Parathyroid adenoma (tissue), 2 donors: ENCODE measurements around the gene ZNF18.

Experiments used
- H2AFZ ChIP-seq: fragments of 300-600 bp; sonication (generic); one replicate; pipeline ENCODE4 v1.7.0; 2017; ENCODE audit warnings: antibody characterized with exemption, mild to moderate bottlenecking
- H3K27ac ChIP-seq: fragments of 300-600 bp; sonication (generic); one replicate; pipeline ENCODE4 v1.7.0; 2017
- H3K27me3 ChIP-seq: fragments of 300-600 bp; sonication (generic); one replicate; pipeline ENCODE4 v1.7.0; 2017; ENCODE audit warnings: low read length; ENCODE audit not compliant: control insufficient read depth, insufficient read depth
- H3K36me3 ChIP-seq: fragments of 300-600 bp; sonication (generic); one replicate; pipeline ENCODE4 v1.7.0; 2017; ENCODE audit warnings: low read length; ENCODE audit not compliant: control insufficient read depth, insufficient read depth
- H3K4me1 ChIP-seq: fragments of 300-600 bp; sonication (generic); one replicate; pipeline ENCODE4 v1.7.0; 2017; ENCODE audit warnings: control low read depth
- H3K4me2 ChIP-seq: fragments of 300-600 bp; sonication (generic); one replicate; pipeline ENCODE4 v1.7.0; 2017; ENCODE audit warnings: low read length
- H3K4me3 ChIP-seq: fragments of 300-600 bp; sonication (generic); one replicate; pipeline ENCODE4 v1.7.0; 2017; ENCODE audit warnings: low read depth, low read length
- H3K79me2 ChIP-seq: fragments of 300-600 bp; sonication (generic); one replicate; pipeline ENCODE4 v1.7.0; 2017; ENCODE audit warnings: control low read depth
- H3K9ac ChIP-seq: fragments of 300-600 bp; sonication (generic); one replicate; pipeline ENCODE4 v1.7.0; 2017; ENCODE audit warnings: mild to moderate bottlenecking
- H3K9me3 ChIP-seq: fragments of 300-600 bp; sonication (generic); one replicate; pipeline ENCODE4 v1.7.0; 2017; ENCODE audit warnings: low read length; ENCODE audit not compliant: control insufficient read depth
- TF ChIP-seq, protein P1 (sequence below): fragments of 300-600 bp; sonication (generic); IDR thresholded peaks from one replicate; pipeline ENCODE4 v1.7.0; 2017; ENCODE audit warnings: antibody characterized with exemption, mild to moderate bottlenecking
- donor health status: primary hyperparathyroidism.

Gene ZNF18

GRCh38 chr17:12024327-12024726 lies 27.1 kb upstream of the ZNF18 start:
- H3K27ac ChIP-seq, result no peak overlapping the region
- TF ChIP-seq, protein P1, sequence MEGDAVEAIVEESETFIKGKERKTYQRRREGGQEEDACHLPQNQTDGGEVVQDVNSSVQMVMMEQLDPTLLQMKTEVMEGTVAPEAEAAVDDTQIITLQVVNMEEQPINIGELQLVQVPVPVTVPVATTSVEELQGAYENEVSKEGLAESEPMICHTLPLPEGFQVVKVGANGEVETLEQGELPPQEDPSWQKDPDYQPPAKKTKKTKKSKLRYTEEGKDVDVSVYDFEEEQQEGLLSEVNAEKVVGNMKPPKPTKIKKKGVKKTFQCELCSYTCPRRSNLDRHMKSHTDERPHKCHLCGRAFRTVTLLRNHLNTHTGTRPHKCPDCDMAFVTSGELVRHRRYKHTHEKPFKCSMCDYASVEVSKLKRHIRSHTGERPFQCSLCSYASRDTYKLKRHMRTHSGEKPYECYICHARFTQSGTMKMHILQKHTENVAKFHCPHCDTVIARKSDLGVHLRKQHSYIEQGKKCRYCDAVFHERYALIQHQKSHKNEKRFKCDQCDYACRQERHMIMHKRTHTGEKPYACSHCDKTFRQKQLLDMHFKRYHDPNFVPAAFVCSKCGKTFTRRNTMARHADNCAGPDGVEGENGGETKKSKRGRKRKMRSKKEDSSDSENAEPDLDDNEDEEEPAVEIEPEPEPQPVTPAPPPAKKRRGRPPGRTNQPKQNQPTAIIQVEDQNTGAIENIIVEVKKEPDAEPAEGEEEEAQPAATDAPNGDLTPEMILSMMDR, result no peak
- no peak overlapping the region for H2AFZ ChIP-seq
- peaks cover 16% of the 10 kb centered on the region for H3K4me1 ChIP-seq
- H3K79me2 ChIP-seq, result peaks cover 59% of the 10 kb centered on the region
- no peak overlapping the region for H3K9ac ChIP-seq
- H3K4me2 ChIP-seq, result no peak overlapping the region
- no peaks in the 10 kb centered on the region for H3K27me3 ChIP-seq
- no peaks in the 10 kb centered on the region for H3K36me3 ChIP-seq
- H3K9me3 ChIP-seq, result no peaks in the 10 kb centered on the region
- no peak overlapping the region for H3K4me3 ChIP-seq

- H3K4me2 ChIP-seq, result peak overlapping the region; percentile 82
- TF ChIP-seq, protein P1, result no peak
- peaks cover 16% of the 10 kb centered on the region for H3K4me1 ChIP-seq
- H3K79me2 ChIP-seq, result peaks cover 54% of the 10 kb centered on the region
- no peak overlapping the region for H3K9ac ChIP-seq
- no peak overlapping the region for H3K27ac ChIP-seq
- no peaks in the 10 kb centered on the region for H3K36me3 ChIP-seq
- no peaks in the 10 kb centered on the region for H3K27me3 ChIP-seq
- no peak overlapping the region for H2AFZ ChIP-seq
- no peaks in the 10 kb centered on the region for H3K9me3 ChIP-seq
- no peak overlapping the region for H3K4me3 ChIP-seq
Observed at GRCh38 chr17:12022310-12022709, 25.0 kb upstream of the ZNF18 start.

DNA sequence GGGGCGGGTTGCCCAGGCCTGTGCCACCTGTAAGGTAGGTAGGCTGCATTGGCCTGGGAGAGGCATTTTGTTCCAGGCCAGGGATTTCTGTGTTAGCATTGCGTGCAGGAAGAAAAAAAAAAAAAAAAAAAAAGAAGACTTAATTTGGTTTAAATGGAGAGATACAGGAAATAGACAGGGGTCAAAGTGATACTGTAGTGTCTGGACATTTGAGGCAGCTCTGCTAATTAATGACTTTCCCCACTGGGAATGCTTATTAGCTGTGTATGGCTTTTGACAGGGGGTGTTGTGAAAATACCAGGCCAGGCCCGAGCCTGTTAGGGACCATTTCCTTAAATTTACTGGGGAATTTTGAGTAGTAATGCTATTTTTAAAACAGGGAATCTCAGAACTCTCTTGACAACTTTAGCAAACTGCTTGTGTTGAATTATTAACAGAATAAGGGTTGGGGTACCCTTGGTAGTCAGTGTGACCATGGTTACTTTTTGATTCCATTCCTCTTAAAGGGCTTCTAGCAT lies 24.4 kb upstream of the ZNF18 start:
- H2AFZ ChIP-seq, result peak overlapping the region; percentile 75
- H3K4me2 ChIP-seq, result peak overlapping the region; percentile 82
- peaks cover 50% of the 10 kb centered on the region for H3K79me2 ChIP-seq
- peak overlapping the region; percentile 68 for H3K4me3 ChIP-seq
- TF ChIP-seq, protein P1, result no peak
- no peaks in the 10 kb centered on the region for H3K36me3 ChIP-seq
- H3K27me3 ChIP-seq, result no peaks in the 10 kb centered on the region
- H3K9ac ChIP-seq, result no peak overlapping the region
- H3K27ac ChIP-seq, result no peak overlapping the region
- no peaks in the 10 kb centered on the region for H3K9me3 ChIP-seq
- peaks cover 16% of the 10 kb centered on the region for H3K4me1 ChIP-seq

DNA sequence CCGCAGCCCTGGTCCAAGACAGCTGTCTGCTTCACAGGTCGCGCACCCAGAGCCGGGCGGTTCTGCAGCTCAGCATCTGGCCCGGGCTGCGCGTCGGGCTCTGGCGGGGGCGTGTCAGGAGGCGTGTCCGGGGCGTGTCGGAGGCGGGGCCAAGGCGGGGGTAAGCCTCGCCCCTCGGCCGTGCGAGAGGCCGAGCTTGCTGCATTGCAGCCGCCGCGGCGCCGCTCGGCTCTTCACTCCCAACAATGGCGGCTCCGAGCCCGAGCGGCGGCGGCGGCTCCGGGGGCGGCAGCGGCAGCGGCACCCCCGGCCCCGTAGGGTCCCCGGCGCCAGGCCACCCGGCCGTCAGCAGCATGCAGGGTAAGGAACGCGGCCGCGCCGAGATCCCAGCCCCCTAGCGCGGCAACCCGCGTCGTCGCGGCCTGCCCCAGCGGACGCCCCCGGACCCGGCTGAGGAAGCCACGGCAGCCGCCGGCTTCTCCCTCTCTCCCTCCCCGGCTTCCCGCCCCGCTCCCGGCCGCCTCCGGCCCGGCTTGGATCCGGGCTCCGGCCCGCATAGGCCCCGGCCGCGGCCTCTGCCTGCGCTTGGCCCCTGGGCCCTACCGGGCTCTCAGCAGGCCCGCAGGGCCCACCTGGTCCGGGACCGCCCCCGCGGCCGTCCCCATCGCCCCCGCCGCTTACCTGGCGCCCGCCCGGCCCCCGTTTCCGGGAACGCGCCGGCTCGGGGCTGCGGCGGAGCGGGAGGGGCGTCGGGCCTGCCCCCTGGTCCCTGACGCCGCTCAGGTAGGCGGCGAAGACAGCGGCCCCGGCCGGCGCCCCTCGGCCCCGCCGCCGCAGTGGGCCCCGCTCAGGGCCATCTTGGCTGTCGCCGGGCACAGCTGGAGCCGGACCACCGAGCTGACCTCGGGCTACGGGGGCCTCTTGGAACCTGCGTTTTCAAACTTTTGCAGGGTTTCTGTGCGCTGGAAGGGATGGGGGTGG lies 23.7 kb upstream of the ZNF18 start, which contains the start of gene MAP2K4:
MAP2K4 (plus strand) TSS at position 236 of the 981 bp plus-strand sequence; CDS start at position 246, 10 bp downstream.
- H3K4me2 ChIP-seq, result peak within 1 kb of the TSS; percentile 82
- H3K79me2 ChIP-seq, result peaks cover 43% of the 10 kb centered on the region
- peak within 1 kb of the TSS; percentile 74 for H3K9ac ChIP-seq
- H3K36me3 ChIP-seq, result no peaks in the 10 kb centered on the region
- peaks cover 14% of the 10 kb centered on the region for H3K4me1 ChIP-seq
- no peaks in the 10 kb centered on the region for H3K9me3 ChIP-seq
- no peaks in the 10 kb centered on the region for H3K27me3 ChIP-seq
- no peak within 1 kb of the TSS for H3K27ac ChIP-seq
- peak within 1 kb of the TSS; percentile 68 for H3K4me3 ChIP-seq
- peak within 1 kb of the TSS; percentile 91 for H2AFZ ChIP-seq
- TF ChIP-seq, protein P1, result no peak
